Activated T-cell treated with anti-CD3 and anti-CD28 coated beads, Interleukin-2, amount 50 U/mL, for 72 hours (primary cell): ENCODE results near the gene LSM11. TPM values are rescaled to one million over a fixed set of nuclear protein-coding genes. Genes with fewer than 3 reads are reported as not detected.
"Not testable (repeated sequence)": the region's sequence is repeated elsewhere in the genome, so short reads cannot be mapped to it uniquely, and the experiment has no call there.

ENCODE experiments used
- ATAC-seq, 2 donors: fragments of 150-1000 bp; cut with Tn5 transposase; replicated peaks in 1 of 2; 2 replicates each; pipeline ENCODE4 v1.10.0; 2021; ENCODE audit warnings: moderate library complexity in 2 of 2, mild to moderate bottlenecking in 1 of 2
- DNase-seq, 2 donors: peaks; one replicate each; pipeline ENCODE4 v3.0.0; 2021 to 2022; ENCODE audit warnings: mixed read lengths in 1 of 2
- H3K27ac Mint-ChIP-seq: one replicate; pipeline ENCODE4 v1.8.0; 2022; ENCODE audit warnings: mild to moderate bottlenecking, moderate library complexity, mixed read lengths
- H3K27me3 Mint-ChIP-seq: one replicate; pipeline ENCODE4 v1.8.0; 2022; ENCODE audit warnings: low read depth, mixed read lengths
- H3K36me3 Mint-ChIP-seq, 2 donors: one replicate each; pipeline ENCODE4 v1.8.0; 2022; ENCODE audit warnings: mixed read lengths in 2 of 2, mild to moderate bottlenecking in 1 of 2; ENCODE audit not compliant: insufficient read depth in 2 of 2
- H3K4me1 Mint-ChIP-seq: one replicate; pipeline ENCODE4 v1.8.0; 2022; ENCODE audit warnings: low read depth, mixed read lengths
- H3K4me3 Mint-ChIP-seq, 2 donors: one replicate each; pipeline ENCODE4 v1.8.0; 2022; ENCODE audit warnings: mild to moderate bottlenecking in 2 of 2, mixed read lengths in 2 of 2, moderate library complexity in 2 of 2
- H3K9me3 Mint-ChIP-seq, 2 donors: one replicate each; pipeline ENCODE4 v1.8.0; 2022; ENCODE audit warnings: mixed read lengths in 2 of 2
- total RNA-seq, 2 donors: library from RNA; stranded (reverse); gene quantifications; one replicate each; pipeline ENCODE4 v1.2.3, GENCODE V29; 2022

LSM11 gene
- 1 to 10 TPM; 6.7 to 7.4 TPM for total RNA-seq

- ATAC-seq: peak; percentile 94
- Mint-ChIP-seq H3K27me3 (no peaks in the 10 kb centered on the region), H3K36me3 (peaks cover 3 to 5% of the 10 kb centered on the region in 2 donors), H3K27ac (peak within 1 kb of the TSS; percentile 92), H3K9me3 (no peaks in the 10 kb centered on the region), H3K4me3 (peak within 1 kb of the TSS; percentile 95), H3K4me1 (peaks cover 56% of the 10 kb centered on the region)
- DNase-seq: peak; percentile 92 to 96
Measured at GRCh38 chr5:157743163-157744050, at the start of gene LSM11. TSS of gene LSM11 (plus strand) at chr5:157743712. CDS start at chr5:157743751, 39 bp downstream.

GRCh38 chr5:157693816-157694215 is 49.7 kb upstream of the LSM11 start:
- not testable (repeated sequence) for H3K4me1 Mint-ChIP-seq, H3K27ac Mint-ChIP-seq, ATAC-seq, DNase-seq, H3K27me3 Mint-ChIP-seq, H3K4me3 Mint-ChIP-seq, H3K9me3 Mint-ChIP-seq
- H3K36me3 Mint-ChIP-seq: peaks cover 3 to 11% of the 10 kb centered on the region in 2 donors

GRCh38 chr5:157696154-157696553 is 47.4 kb upstream of the LSM11 start:
- not testable (repeated sequence) for H3K4me1 Mint-ChIP-seq, H3K27ac Mint-ChIP-seq, ATAC-seq, H3K9me3 Mint-ChIP-seq, DNase-seq, H3K27me3 Mint-ChIP-seq, H3K4me3 Mint-ChIP-seq
- peaks cover 5 to 18% of the 10 kb centered on the region in 2 donors for H3K36me3 Mint-ChIP-seq

- DNase-seq, H3K27me3 Mint-ChIP-seq, H3K27ac Mint-ChIP-seq, H3K9me3 Mint-ChIP-seq, H3K4me3 Mint-ChIP-seq, H3K4me1 Mint-ChIP-seq, ATAC-seq: not testable (repeated sequence)
- peaks cover 5 to 14% of the 10 kb centered on the region in 2 donors for H3K36me3 Mint-ChIP-seq
Measured at GRCh38 chr5:157698674-157699073, 44.8 kb upstream of the LSM11 start.

GRCh38 chr5:157703736-157704135 is 39.8 kb upstream of the LSM11 start:
- H3K27me3 Mint-ChIP-seq: no peaks in the 10 kb centered on the region
- H3K27ac Mint-ChIP-seq: no peak overlapping the region
- H3K4me3 Mint-ChIP-seq: no peak overlapping the region
- DNase-seq: no peak
- no peaks in the 10 kb centered on the region for H3K4me1 Mint-ChIP-seq
- H3K36me3 Mint-ChIP-seq: peaks cover 2 to 7% of the 10 kb centered on the region in 2 donors
- no peak for ATAC-seq
- no peaks in the 10 kb centered on the region for H3K9me3 Mint-ChIP-seq

GRCh38 chr5:157708866-157709265 is 34.6 kb upstream of the LSM11 start:
- no peak for DNase-seq
- H3K27ac Mint-ChIP-seq: no peak overlapping the region
- peaks cover 17% of the 10 kb centered on the region for H3K4me1 Mint-ChIP-seq
- no peaks in the 10 kb centered on the region for H3K9me3 Mint-ChIP-seq
- H3K27me3 Mint-ChIP-seq: peaks cover 15% of the 10 kb centered on the region
- H3K4me3 Mint-ChIP-seq: no peak overlapping the region
- no peaks in the 10 kb centered on the region for H3K36me3 Mint-ChIP-seq
- no peak for ATAC-seq

- DNase-seq: no peak
- H3K27me3 Mint-ChIP-seq: peaks cover 15% of the 10 kb centered on the region
- H3K27ac Mint-ChIP-seq: no peak overlapping the region
Measured at GRCh38 chr5:157709346-157709745, 34.2 kb upstream of the LSM11 start.

GRCh38 chr5:157710431-157710830 is 33.1 kb upstream of the LSM11 start:
- H3K27me3 Mint-ChIP-seq: peaks cover 15% of the 10 kb centered on the region
- H3K4me1 Mint-ChIP-seq: peaks cover 28% of the 10 kb centered on the region
- H3K36me3 Mint-ChIP-seq: no peaks in the 10 kb centered on the region
- H3K9me3 Mint-ChIP-seq: no peaks in the 10 kb centered on the region
- H3K4me3 Mint-ChIP-seq: no peak overlapping the region
- H3K27ac Mint-ChIP-seq: no peak overlapping the region
- peak in 1 of 2 donors; percentile 65 for ATAC-seq
- no peak for DNase-seq

More at GRCh38 chr5:157709346-157709745, 34.2 kb upstream of the LSM11 start:
- Mint-ChIP-seq H3K9me3 (no peaks in the 10 kb centered on the region), H3K36me3 (no peaks in the 10 kb centered on the region), H3K4me1 (peaks cover 20% of the 10 kb centered on the region), H3K4me3 (no peak overlapping the region)
- ATAC-seq: no peak

GRCh38 chr5:157710882-157711281 is 32.6 kb upstream of the LSM11 start:
- ATAC-seq (peak; percentile 56 to 90), DNase-seq (no peak)
- H3K9me3 Mint-ChIP-seq: no peaks in the 10 kb centered on the region
- no peak overlapping the region for H3K4me3 Mint-ChIP-seq
- peaks cover 15% of the 10 kb centered on the region for H3K27me3 Mint-ChIP-seq
- H3K27ac Mint-ChIP-seq: peak overlapping the region; percentile 65
- peaks cover 28% of the 10 kb centered on the region for H3K4me1 Mint-ChIP-seq
- H3K36me3 Mint-ChIP-seq: no peaks in the 10 kb centered on the region

- no peak overlapping the region for H3K4me3 Mint-ChIP-seq
- ATAC-seq (no peak), DNase-seq (no peak)
- peaks cover 12% of the 10 kb centered on the region for H3K27me3 Mint-ChIP-seq
- no peaks in the 10 kb centered on the region for H3K9me3 Mint-ChIP-seq
- H3K27ac Mint-ChIP-seq: no peak overlapping the region
- H3K4me1 Mint-ChIP-seq: peaks cover 48% of the 10 kb centered on the region
- H3K36me3 Mint-ChIP-seq: no peaks in the 10 kb centered on the region
Measured at GRCh38 chr5:157713830-157714595, 29.5 kb upstream of the LSM11 start.

GRCh38 chr5:157714596-157714864 is 29.0 kb upstream of the LSM11 start:
- Mint-ChIP-seq H3K27me3 (peaks cover 7% of the 10 kb centered on the region), H3K27ac (no peak overlapping the region), H3K4me3 (no peak overlapping the region), H3K4me1 (peaks cover 48% of the 10 kb centered on the region), H3K9me3 (no peaks in the 10 kb centered on the region), H3K36me3 (no peaks in the 10 kb centered on the region)
- ATAC-seq (no peak), DNase-seq (no peak)

- peaks cover 31% of the 10 kb centered on the region for H3K4me1 Mint-ChIP-seq
- ATAC-seq: peak; percentile 63 to 68
- no peaks in the 10 kb centered on the region for H3K9me3 Mint-ChIP-seq
- H3K36me3 Mint-ChIP-seq: peaks cover 4 to 6% of the 10 kb centered on the region in 2 donors
- H3K27me3 Mint-ChIP-seq: no peaks in the 10 kb centered on the region
- no peak overlapping the region for H3K27ac Mint-ChIP-seq
- peak in 1 of 2 donors; percentile 28 for DNase-seq
- H3K4me3 Mint-ChIP-seq: peak overlapping the region in 1 of 2 donors; percentile 15
Measured at GRCh38 chr5:157718519-157718918, 25.0 kb upstream of the LSM11 start.

- Mint-ChIP-seq H3K4me1 (peaks cover 29% of the 10 kb centered on the region), H3K4me3 (no peak overlapping the region), H3K27me3 (no peaks in the 10 kb centered on the region), H3K27ac (no peak overlapping the region), H3K9me3 (no peaks in the 10 kb centered on the region), H3K36me3 (peaks cover 4 to 6% of the 10 kb centered on the region in 2 donors)
- no peak for DNase-seq
- ATAC-seq: no peak
Measured at GRCh38 chr5:157719245-157719644, 24.3 kb upstream of the LSM11 start.
